Testis (tissue), 3 donors: ENCODE data around the gene FBLN2. TPM values are rescaled to one million over a fixed set of nuclear protein-coding genes. Genes with fewer than 3 reads are reported as not detected.

Source experiments
- DNase-seq: peaks from one replicate; pipeline ENCODE4 v3.0.0-alpha.2; 2019
- H3K27ac ChIP-seq, 2 donors: fragments of 200-600 bp; sonication (generic); one replicate each; pipeline ENCODE4 v1.5.1; 2019
- H3K27me3 ChIP-seq: fragments of 200-600 bp; sonication (generic); one replicate; pipeline ENCODE4 v1.5.1; 2019
- H3K36me3 ChIP-seq: fragments of 200-600 bp; sonication (generic); one replicate; pipeline ENCODE4 v1.5.1; 2017; ENCODE audit warnings: low read depth; ENCODE audit errors: missing control alignments
- H3K4me1 ChIP-seq: fragments of 200-600 bp; sonication (generic); one replicate; pipeline ENCODE4 v1.5.1; 2019
- H3K4me3 ChIP-seq, 2 donors: fragments of 200-600 bp; sonication (generic); one replicate each; pipeline ENCODE4 v1.5.1; 2017 to 2019
- H3K9me3 ChIP-seq: fragments of 200-600 bp; sonication (generic); one replicate; pipeline ENCODE4 v1.5.1; 2017
- CTCF ChIP-seq, 3 experiments: fragments of 450-650 bp in 2 of 3; fragments of 200-600 bp in 1 of 3; sonication (generic) in 1 of 3; IDR thresholded peaks; one replicate each; pipeline ENCODE4 v1.5.1; 2016 to 2019; ENCODE audit warnings: antibody characterized with exemption in 3 of 3, mild to moderate bottlenecking in 2 of 3, moderate library complexity in 1 of 3
- POLR2A ChIP-seq: fragments of 450-650 bp; IDR thresholded peaks from one replicate; pipeline ENCODE4 v1.6.1; 2017; ENCODE audit warnings: antibody characterized with exemption, mild to moderate bottlenecking, moderate library complexity
- WGBS, 2 donors: methylation state at CpG; one replicate each; pipeline ENCODE4 v1.1.5; 2018; 5-methylcytosine and 5-hydroxymethylcytosine counted together
- intact Hi-C: fragments of 100-400 bp; cut with DNase I; formaldehyde crosslinking; loops from one replicate; pipeline ENCODE4 v1.15.1; 2023; ENCODE audit warnings: low total_unique reads
- polyA plus RNA-seq: library from polyadenylated mRNA; stranded (reverse); fragments of 350-450 nt; fragmentation: Illumina TruSeq; extraction: RNeasy Lipid Tissue Mini Kit (QIAGEN cat#74804); gene quantifications from one replicate; pipeline ENCODE4 v1.2.3, GENCODE V29; 2014; ENCODE audit warnings: low read depth, low replicate concordance; ENCODE audit not compliant: insufficient read depth
- total RNA-seq, 2 donors: library from RNA; depleted of rRNA; stranded (reverse); fragments of >200 nt; gene quantifications; one replicate each; pipeline ENCODE4 v1.2.3, GENCODE V29; 2016

The FBLN2 gene
- total and polyA plus RNA-seq, 3 donors from 2014 or later, result 172 to 334 (median 248) TPM

- 96 to 99% methylated on average over 3 of the region's 3 CpGs for WGBS, 2 donors
- intact Hi-C loops, result no loop called here
- no peaks in the 10 kb centered on the region for H3K9me3 ChIP-seq
- no peak for TF ChIP-seq CTCF (IDR thresholded peaks at IDR 0.05)
- no peak for TF ChIP-seq POLR2A
- no peak overlapping the region for H3K27ac ChIP-seq
- no peak overlapping the region for H3K4me3 ChIP-seq
- H3K36me3 ChIP-seq, result no peaks in the 10 kb centered on the region
- H3K4me1 ChIP-seq, result peaks cover 14% of the 10 kb centered on the region
- no peak for DNase-seq
- no peaks in the 10 kb centered on the region for H3K27me3 ChIP-seq
These were observed 42.1 kb downstream of the FBLN2 start for GRCh38 chr3:13590841-13591520.

GRCh38 chr3:13593615-13594014, 44.7 kb downstream of the FBLN2 start:
- Histone ChIP-seq H3K4me3 (no peak overlapping the region), H3K27me3 (no peaks in the 10 kb centered on the region), H3K36me3 (no peaks in the 10 kb centered on the region), H3K4me1 (peaks cover 14% of the 10 kb centered on the region), H3K27ac (no peak overlapping the region), H3K9me3 (no peaks in the 10 kb centered on the region)
- WGBS, 2 donors, result 79 to 83% methylated on average over 10 of the region's 10 CpGs
- TF ChIP-seq CTCF (IDR thresholded peaks at IDR 0.05), result no peak
- no peak for TF ChIP-seq POLR2A
- intact Hi-C loops, result no loop called here
- no peak for DNase-seq

- Histone ChIP-seq H3K36me3 (no peaks in the 10 kb centered on the region), H3K4me1 (peaks cover 14% of the 10 kb centered on the region), H3K9me3 (no peaks in the 10 kb centered on the region), H3K4me3 (no peak overlapping the region), H3K27ac (no peak overlapping the region), H3K27me3 (no peaks in the 10 kb centered on the region)
- TF ChIP-seq POLR2A, result no peak
- no peak for TF ChIP-seq CTCF (IDR thresholded peaks at IDR 0.05)
- intact Hi-C loops, result no loop called here
- DNase-seq, result no peak
- 82 to 88% methylated on average over 8 of the region's 8 CpGs for WGBS, 2 donors
These were observed 45.2 kb downstream of the FBLN2 start for GRCh38 chr3:13594146-13594545.

- no peak for DNase-seq
These were observed 46.1 kb downstream of the FBLN2 start for GRCh38 chr3:13594991-13595421.

More at GRCh38 chr3:13594991-13595421, 46.1 kb downstream of the FBLN2 start:
- TF ChIP-seq POLR2A (no peak), CTCF (IDR thresholded peaks at IDR 0.05) (no peak)
- H3K4me3 ChIP-seq, result no peak overlapping the region
- intact Hi-C loops, result no loop called here
- peaks cover 14% of the 10 kb centered on the region for H3K4me1 ChIP-seq
- no peaks in the 10 kb centered on the region for H3K27me3 ChIP-seq
- no peak overlapping the region for H3K27ac ChIP-seq
- H3K36me3 ChIP-seq, result no peaks in the 10 kb centered on the region
- H3K9me3 ChIP-seq, result no peaks in the 10 kb centered on the region
- 56 to 69% methylated on average over 9 to 10 of the region's 10 CpGs for WGBS, 2 donors
